ENCODE measurements around the gene NUDT22. TPM values are rescaled to one million over a fixed set of nuclear protein-coding genes. Genes with fewer than 3 reads are reported as not detected.
A peak's percentile ranks its signal among the peaks of the same experiment; 100 is the strongest.

Gene NUDT22
- total RNA-seq, 1 donor from 2014 or later: 35.6 TPM

GRCh38 chr11:64181506-64182411 is 44.3 kb upstream of the NUDT22 start:
- Mint-ChIP-seq H3K4me1 (peaks cover 30% of the 10 kb centered on the region), H3K36me3 (no peaks in the 10 kb centered on the region), H3K27me3 (ENCODE audit: low read depth) (no peaks in the 10 kb centered on the region), H3K4me3 (peak overlapping the region; percentile 41), H3K27ac (peak overlapping the region; percentile 91), H3K9me3 (no peaks in the 10 kb centered on the region)
- peak; percentile 55 to 71 for DNase-seq (ENCODE audit: low spot score in 2 of 2, unreplicated experiment in 2 of 2)
- TF ChIP-seq CTCF (IDR thresholded peaks at IDR 0.05; ENCODE audit: unreplicated experiment): no peak

GRCh38 chr11:64183890-64184289 is 42.2 kb upstream of the NUDT22 start:
- Mint-ChIP-seq H3K36me3 (no peaks in the 10 kb centered on the region), H3K9me3 (no peaks in the 10 kb centered on the region), H3K27me3 (ENCODE audit: low read depth) (no peaks in the 10 kb centered on the region), H3K4me3 (peak overlapping the region; percentile 50), H3K4me1 (peaks cover 30% of the 10 kb centered on the region), H3K27ac (peak overlapping the region; percentile 59)
- no peak for TF ChIP-seq CTCF (IDR thresholded peaks at IDR 0.05; ENCODE audit: unreplicated experiment)
- DNase-seq (ENCODE audit: low spot score in 2 of 2, unreplicated experiment in 2 of 2): no peak

GRCh38 chr11:64185175-64185692 is 40.8 kb upstream of the NUDT22 start:
- peak overlapping the region; percentile 96 for H3K4me3 Mint-ChIP-seq
- no peaks in the 10 kb centered on the region for H3K9me3 Mint-ChIP-seq
- H3K36me3 Mint-ChIP-seq: peaks cover 3% of the 10 kb centered on the region
- DNase-seq (ENCODE audit: low spot score in 2 of 2, unreplicated experiment in 2 of 2): peak in 1 of 2 experiments; percentile 53
- H3K27ac Mint-ChIP-seq: peak overlapping the region; percentile 99
- no peaks in the 10 kb centered on the region for H3K27me3 Mint-ChIP-seq (ENCODE audit: low read depth)
- peaks cover 30% of the 10 kb centered on the region for H3K4me1 Mint-ChIP-seq
- TF ChIP-seq CTCF (IDR thresholded peaks at IDR 0.05; ENCODE audit: unreplicated experiment): no peak

- no peaks in the 10 kb centered on the region for H3K9me3 Mint-ChIP-seq
- peak; percentile 98 to 99 for DNase-seq (ENCODE audit: low spot score in 2 of 2, unreplicated experiment in 2 of 2)
- TF ChIP-seq CTCF (IDR thresholded peaks at IDR 0.05; ENCODE audit: unreplicated experiment): no peak
- peaks cover 25% of the 10 kb centered on the region for H3K4me1 Mint-ChIP-seq
- no peaks in the 10 kb centered on the region for H3K27me3 Mint-ChIP-seq (ENCODE audit: low read depth)
- peak within 1 kb of the TSS; percentile 96 for H3K4me3 Mint-ChIP-seq
- peaks cover 3% of the 10 kb centered on the region for H3K36me3 Mint-ChIP-seq
- peak within 1 kb of the TSS; percentile 99 for H3K27ac Mint-ChIP-seq
Observed at GRCh38 chr11:64185693-64186491, 40.2 kb upstream of the NUDT22 start, which contains the start of gene STIP1. TSS of gene STIP1 (plus strand) at chr11:64186171. CDS start at chr11:64186262, 91 bp downstream.

- no peak overlapping the region for H3K4me3 Mint-ChIP-seq
- no peak for TF ChIP-seq CTCF (IDR thresholded peaks at IDR 0.05; ENCODE audit: unreplicated experiment)
- peaks cover 3% of the 10 kb centered on the region for H3K36me3 Mint-ChIP-seq
- no peaks in the 10 kb centered on the region for H3K9me3 Mint-ChIP-seq
- DNase-seq (ENCODE audit: low spot score in 2 of 2, unreplicated experiment in 2 of 2): no peak
- no peak overlapping the region for H3K27ac Mint-ChIP-seq
- H3K4me1 Mint-ChIP-seq: peaks cover 17% of the 10 kb centered on the region
- H3K27me3 Mint-ChIP-seq (ENCODE audit: low read depth): no peaks in the 10 kb centered on the region
Observed at GRCh38 chr11:64186492-64187165, 39.4 kb upstream of the NUDT22 start.
